H9 (cell line): ENCODE measurements around the gene METTL9. TPM values are rescaled to one million over a fixed set of nuclear protein-coding genes. Genes with fewer than 3 reads are reported as not detected.

Experiments
- DNase-seq: peaks from one replicate; pipeline ENCODE4 v3.0.0-alpha.2; 2017
- H2AFZ ChIP-seq: one replicate; pipeline ENCODE4 v1.6.1; 2013; ENCODE audit warnings: mild to moderate bottlenecking, low read length, control low read depth, moderate library complexity
- H2AK5ac ChIP-seq: 2 replicates; pipeline ENCODE4 v1.6.1; 2013; ENCODE audit warnings: low read length, control low read depth, mixed read lengths; ENCODE audit not compliant: insufficient read length
- H2BK120ac ChIP-seq: one replicate; pipeline ENCODE4 v1.6.1; 2013; ENCODE audit warnings: low read depth, mild to moderate bottlenecking, low read length, control low read depth, inconsistent platforms; ENCODE audit not compliant: poor library complexity, severe bottlenecking
- H2BK12ac ChIP-seq: 2 replicates; pipeline ENCODE4 v1.6.1; 2013; ENCODE audit warnings: low read length, control low read depth, mixed read lengths, low read depth; ENCODE audit not compliant: insufficient read length
- H2BK15ac ChIP-seq: 2 replicates; pipeline ENCODE4 v1.6.1; 2013; ENCODE audit warnings: low read depth, low read length, control low read depth
- H2BK20ac ChIP-seq: one replicate; pipeline ENCODE4 v1.6.1; 2013; ENCODE audit warnings: low read depth, mild to moderate bottlenecking, low read length, control low read depth, inconsistent platforms; ENCODE audit not compliant: poor library complexity, severe bottlenecking
- H2BK5ac ChIP-seq: 2 replicates; pipeline ENCODE4 v1.6.1; 2013; ENCODE audit warnings: low read length, control low read depth, mixed read lengths; ENCODE audit not compliant: insufficient read length
- H3K14ac ChIP-seq: 2 replicates; pipeline ENCODE4 v1.6.1; 2013; ENCODE audit warnings: low read length, control low read depth; ENCODE audit not compliant: insufficient read depth
- H3K18ac ChIP-seq: 2 replicates; pipeline ENCODE4 v1.6.1; 2013; ENCODE audit warnings: low read depth, mild to moderate bottlenecking, mixed read lengths, low read length, control low read depth; ENCODE audit not compliant: insufficient read length
- H3K23ac ChIP-seq: 2 replicates; pipeline ENCODE4 v1.6.1; 2013; ENCODE audit warnings: low read length, control low read depth, mixed read lengths, low read depth; ENCODE audit not compliant: insufficient read length
- H3K23me2 ChIP-seq: 2 replicates; pipeline ENCODE4 v1.6.1; 2013; ENCODE audit warnings: low read depth, mild to moderate bottlenecking, mixed read lengths, low read length, control low read depth; ENCODE audit not compliant: insufficient read length, poor library complexity, severe bottlenecking
- H3K27ac ChIP-seq: 2 replicates; pipeline ENCODE4 v1.5.1; 2013; ENCODE audit warnings: low read length, control low read depth, mixed read lengths, low read depth; ENCODE audit not compliant: insufficient read length
- H3K27me3 ChIP-seq: 2 replicates; pipeline ENCODE4 v1.6.1; 2013; ENCODE audit warnings: low read length, control low read depth, inconsistent platforms; ENCODE audit not compliant: insufficient read depth
- H3K4ac ChIP-seq: 2 replicates; pipeline ENCODE4 v1.6.1; 2013; ENCODE audit warnings: low read depth, mild to moderate bottlenecking, control low read depth, inconsistent platforms, low read length, moderate library complexity
- H3K4me1 ChIP-seq: 2 replicates; pipeline ENCODE4 v1.6.1; 2013; ENCODE audit warnings: low read length, control low read depth, inconsistent platforms; ENCODE audit not compliant: insufficient read depth
- H3K4me2 ChIP-seq: 2 replicates; pipeline ENCODE4 v1.6.1; 2013; ENCODE audit warnings: low read length, control low read depth, mixed read lengths; ENCODE audit not compliant: insufficient read length, insufficient read depth
- H3K56ac ChIP-seq: 2 replicates; pipeline ENCODE4 v1.6.1; 2013; ENCODE audit warnings: low read depth, mild to moderate bottlenecking, mixed read lengths, low read length, control low read depth; ENCODE audit not compliant: insufficient read length
- H3K79me1 ChIP-seq: 2 replicates; pipeline ENCODE4 v1.6.1; 2013; ENCODE audit warnings: low read depth, mild to moderate bottlenecking, moderate library complexity, low read length, control low read depth, inconsistent platforms; ENCODE audit not compliant: insufficient read depth, poor library complexity, severe bottlenecking
- H3K79me2 ChIP-seq: 2 replicates; pipeline ENCODE4 v1.6.1; 2013; ENCODE audit warnings: low read length, control low read depth, inconsistent platforms; ENCODE audit not compliant: insufficient read depth
- H3K9ac ChIP-seq: 2 replicates; pipeline ENCODE4 v1.6.1; 2013; ENCODE audit warnings: low read length, control low read depth, mixed read lengths; ENCODE audit not compliant: insufficient read length; ENCODE audit errors: extremely low read depth
- H3K9me3 ChIP-seq: one replicate; pipeline ENCODE4 v1.6.1; 2013; ENCODE audit warnings: low read depth, low read length, inconsistent platforms; ENCODE audit not compliant: control insufficient read depth
- H3T11ph ChIP-seq: one replicate; pipeline ENCODE4 v1.6.1; 2013; ENCODE audit warnings: mild to moderate bottlenecking, low read length, control low read depth, inconsistent platforms
- H4K20me1 ChIP-seq: one replicate; pipeline ENCODE4 v1.6.1; 2013; ENCODE audit not compliant: control insufficient read depth, insufficient read length, insufficient read depth
- H4K5ac ChIP-seq: 2 replicates; pipeline ENCODE4 v1.6.1; 2013; ENCODE audit warnings: low read depth, mild to moderate bottlenecking, mixed read lengths, low read length, control low read depth; ENCODE audit not compliant: insufficient read length
- H4K8ac ChIP-seq: replicated peaks from 2 replicates; pipeline ENCODE4 v1.6.1; 2013; ENCODE audit warnings: low read length, control low read depth, mixed read lengths, low read depth; ENCODE audit not compliant: insufficient read length
- H4K91ac ChIP-seq: 2 replicates; pipeline ENCODE4 v1.6.1; 2013; ENCODE audit warnings: low read depth, mild to moderate bottlenecking, moderate library complexity, mixed read lengths, low read length, control low read depth; ENCODE audit not compliant: insufficient read length
- H3K27ac Mint-ChIP-seq, 3 experiments: 2 replicates in 2 of 3; 3 replicates in 1 of 3; pipeline ENCODE4 v1.8.0; 2020 to 2021; ENCODE audit warnings: mixed read lengths in 3 of 3, mild to moderate bottlenecking in 1 of 3, moderate library complexity in 1 of 3
- H3K27me3 Mint-ChIP-seq: 2 replicates; pipeline ENCODE4 v1.8.0; 2021; ENCODE audit warnings: low read depth, mild to moderate bottlenecking, moderate library complexity, mixed read lengths
- H3K36me3 Mint-ChIP-seq, 3 experiments: 2 replicates in 2 of 3; 3 replicates in 1 of 3; pipeline ENCODE4 v1.8.0; 2020 to 2021; ENCODE audit warnings: low read depth in 3 of 3, mixed read lengths in 3 of 3; ENCODE audit not compliant: insufficient read depth in 1 of 3
- H3K4me1 Mint-ChIP-seq, 2 experiments: 2 replicates each; pipeline ENCODE4 v1.8.0; 2020; ENCODE audit warnings: mixed read lengths in 2 of 2
- H3K4me3 Mint-ChIP-seq, 2 experiments: 2 replicates in 1 of 2; 3 replicates in 1 of 2; pipeline ENCODE4 v1.8.0; 2020 to 2021; ENCODE audit warnings: mild to moderate bottlenecking in 2 of 2, mixed read lengths in 2 of 2, moderate library complexity in 1 of 2
- H3K9me3 Mint-ChIP-seq, 2 experiments: 2 replicates in 1 of 2; 3 replicates in 1 of 2; pipeline ENCODE4 v1.8.0; 2020; ENCODE audit warnings: mild to moderate bottlenecking in 2 of 2, mixed read lengths in 2 of 2, moderate library complexity in 1 of 2
- CTCF ChIP-seq: fragments of 200-600 bp; sonication (generic); conservative IDR thresholded peaks from 3 replicates; pipeline ENCODE4 v1.8.0; 2021; ENCODE audit warnings: antibody characterized with exemption, mild to moderate bottlenecking
- WGBS: extraction: QIAGEN DNeasy Blood & Tissue Kit; methylation state at CpG from one replicate; pipeline ENCODE4 v1.1.7; 2013; ENCODE audit warnings: missing lambda C conversion rate, low lambda C conversion rate, mixed read lengths; ENCODE audit not compliant: insufficient read length; ENCODE audit errors: extremely low coverage; 5-methylcytosine and 5-hydroxymethylcytosine counted together
- total RNA-seq: library from RNA; stranded (reverse); gene quantifications from 2 replicates; pipeline ENCODE4 v1.2.1, GENCODE V29; 2021

The METTL9 gene
- total RNA-seq, 1 experiment from 2014 or later: 108 TPM

GRCh38 chr16:21652453-21652852, 53.1 kb downstream of the METTL9 start, which contains the start of gene IGSF6:
Gene IGSF6, minus strand, starts transcription at chr16:21652608. Its CDS starts 10 bp downstream, at chr16:21652598.
- no peak within 1 kb of the TSS for H3K23ac ChIP-seq
- no peak within 1 kb of the TSS for H3K4me2 ChIP-seq
- no peak within 1 kb of the TSS for H3K56ac ChIP-seq
- DNase-seq: no peak
- Mint-ChIP-seq H3K27me3 (no peaks in the 10 kb centered on the region; the same call in 1 of the 2 replicates), H3K36me3 (peaks cover 0 to 7% (median 4%) of the 10 kb centered on the region in 3 experiments; a peak in 2 of 7 replicates), H3K9me3 (no peaks in the 10 kb centered on the region), H3K4me1 (peaks cover 2 to 5% of the 10 kb centered on the region in 2 experiments; a peak in 1 of 4 replicates), H3K4me3 (no peak within 1 kb of the TSS), H3K27ac (peak within 1 kb of the TSS; percentile 19 to 78 (median 31); a peak in 3 of 7 replicates)
- no peak within 1 kb of the TSS for H3K14ac ChIP-seq
- no peak within 1 kb of the TSS for H2BK12ac ChIP-seq
- 0 out of 2 replicates have a peak, but pooled peaks cover 1% of the 10 kb centered on the region for H3K79me2 ChIP-seq
- no peak within 1 kb of the TSS for H3K27ac ChIP-seq
- no peak within 1 kb of the TSS for H2AFZ ChIP-seq
- H3K23me2 ChIP-seq: no peaks in the 10 kb centered on the region
- no peak within 1 kb of the TSS for H3K9ac ChIP-seq
- H2BK20ac ChIP-seq: no peak within 1 kb of the TSS
- no peaks in the 10 kb centered on the region for H3K4me1 ChIP-seq
- no peak within 1 kb of the TSS for H2BK15ac ChIP-seq
- no peaks in the 10 kb centered on the region for H4K20me1 ChIP-seq
- no peak within 1 kb of the TSS for H2AK5ac ChIP-seq
- H3K79me1 ChIP-seq: no peaks in the 10 kb centered on the region
- H2BK5ac ChIP-seq: no peak within 1 kb of the TSS
- H4K8ac ChIP-seq: no peak within 1 kb of the TSS
- H3K18ac ChIP-seq: no peak within 1 kb of the TSS
- no peak within 1 kb of the TSS for H4K5ac ChIP-seq
- no peaks in the 10 kb centered on the region for H3K27me3 ChIP-seq
- H3T11ph ChIP-seq: no peak within 1 kb of the TSS
- no peak within 1 kb of the TSS for H3K4ac ChIP-seq
- H2BK120ac ChIP-seq: no peak within 1 kb of the TSS
- no CpG with 5 or more reads among the region's 6 CpGs for WGBS
- no peaks in the 10 kb centered on the region for H3K9me3 ChIP-seq
- TF ChIP-seq CTCF: no peak
- no peak within 1 kb of the TSS for H4K91ac ChIP-seq
